UCSD-AML1 (cell line): ENCODE results near the gene SLC12A8.
"Not testable (repeated sequence)": the region's sequence is repeated elsewhere in the genome, so short reads cannot be mapped to it uniquely, and the experiment has no call there.

Experiments used
- DNase-seq: peaks from one replicate; lab custom pipeline; 2025; ENCODE audit not compliant: unreplicated experiment; lab: John Stamatoyannopoulos, UW

Gene SLC12A8

DNA sequence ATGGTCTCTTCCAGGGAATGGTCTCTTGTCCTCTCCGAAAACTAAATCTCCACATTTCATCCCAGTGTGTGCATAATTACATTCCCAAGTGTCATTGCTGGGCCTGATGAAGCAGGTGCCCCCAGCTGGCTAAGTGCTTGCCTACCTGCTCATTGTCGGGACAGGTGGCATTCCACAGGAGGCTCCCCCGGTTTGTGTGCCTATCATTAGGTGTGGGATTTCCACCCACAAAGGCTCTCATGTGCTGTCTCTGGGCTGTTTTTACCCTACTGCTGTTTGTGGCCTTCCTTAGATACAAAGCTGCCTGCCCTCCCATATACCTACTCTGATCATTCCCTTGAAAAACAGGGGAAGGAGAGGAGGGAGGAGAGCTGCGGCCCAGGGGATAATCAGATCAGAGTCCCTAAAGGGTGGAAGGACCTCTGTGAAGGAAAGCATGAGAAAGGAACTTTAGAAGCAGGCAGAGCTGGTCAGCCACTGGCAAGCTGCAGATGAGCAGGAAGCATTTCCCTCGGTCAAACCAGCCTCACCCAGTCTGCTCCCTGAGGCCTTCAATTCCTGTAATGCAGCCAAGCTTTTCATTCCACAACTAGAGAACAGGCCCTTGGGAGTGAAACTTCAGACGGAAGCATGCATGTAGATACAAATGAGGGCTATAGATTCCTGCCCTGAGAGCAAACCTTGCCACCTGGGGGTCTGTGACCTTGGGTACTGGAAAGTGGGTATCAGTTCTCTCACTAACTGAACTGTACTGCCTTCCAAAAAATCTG is 96.1 kb downstream of the SLC12A8 start:
- DNase-seq = no peak

DNA sequence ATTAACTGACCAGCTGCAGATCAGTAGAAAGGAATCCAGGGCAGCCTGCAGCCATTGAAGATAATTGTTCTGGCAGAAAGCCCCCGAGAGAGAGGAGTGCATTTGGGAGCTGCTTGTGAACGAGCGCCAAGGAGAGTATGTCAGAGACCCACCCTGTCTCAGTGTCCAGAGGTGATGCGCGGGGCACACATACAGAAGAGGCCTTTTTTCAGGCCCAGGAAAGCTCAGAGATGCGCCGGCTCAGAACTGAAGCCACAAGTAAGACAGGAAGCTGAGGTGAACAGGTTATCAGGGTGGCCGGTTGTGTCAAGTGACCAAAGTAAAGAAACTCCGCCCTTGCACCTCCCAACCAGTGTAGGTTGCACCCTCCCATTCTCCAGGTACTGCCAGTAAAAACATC is 96.9 kb downstream of the SLC12A8 start:
- DNase-seq = no peak

DNA sequence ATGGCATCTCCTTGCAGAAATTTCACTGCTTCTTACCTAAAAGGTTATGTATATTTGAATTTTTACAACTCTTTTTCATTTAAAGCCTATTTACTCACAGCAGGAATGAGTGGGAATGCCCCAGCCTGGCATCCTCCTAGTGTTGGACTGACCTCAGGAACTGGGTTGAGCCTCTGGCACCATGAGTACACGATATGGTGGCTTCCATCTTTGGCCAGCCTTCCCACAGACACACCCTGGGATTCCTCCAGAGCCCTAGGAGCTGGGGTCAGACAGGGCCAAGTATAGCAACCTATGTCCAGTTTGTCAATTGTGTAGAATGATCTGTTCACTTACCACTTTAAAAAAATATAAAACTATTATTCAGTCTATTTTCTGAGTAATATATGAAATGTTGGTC is 99.6 kb downstream of the SLC12A8 start:
- DNase-seq = no peak

DNA sequence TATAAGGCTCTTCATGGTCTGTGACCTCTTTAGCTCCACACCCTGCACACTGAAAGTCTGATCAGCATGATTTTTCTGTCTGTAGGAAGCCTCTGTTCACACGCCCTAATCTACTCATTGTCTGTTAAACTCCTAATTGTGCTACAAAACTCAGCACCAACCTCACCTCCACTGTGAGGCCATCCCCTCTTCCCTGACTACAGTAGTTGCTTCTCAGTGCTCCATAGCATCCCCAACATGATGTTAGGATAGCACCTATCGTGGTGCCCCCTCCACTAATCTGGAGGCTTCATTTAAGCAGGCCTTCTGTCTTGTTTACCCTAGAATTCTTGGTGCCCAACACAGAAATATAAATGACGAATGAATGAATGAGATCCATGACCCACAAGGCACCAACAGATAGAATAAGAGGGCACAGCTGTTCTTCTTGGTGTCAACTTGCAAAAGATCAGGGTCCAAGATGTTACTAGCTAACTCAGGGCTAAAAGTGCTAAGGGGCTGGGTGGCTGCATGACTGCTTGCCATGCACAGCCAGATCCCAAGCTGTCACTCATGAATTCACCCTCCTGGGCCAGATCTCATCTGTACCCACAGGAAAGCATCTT is 101.6 kb downstream of the SLC12A8 start:
- no peak for DNase-seq

DNA sequence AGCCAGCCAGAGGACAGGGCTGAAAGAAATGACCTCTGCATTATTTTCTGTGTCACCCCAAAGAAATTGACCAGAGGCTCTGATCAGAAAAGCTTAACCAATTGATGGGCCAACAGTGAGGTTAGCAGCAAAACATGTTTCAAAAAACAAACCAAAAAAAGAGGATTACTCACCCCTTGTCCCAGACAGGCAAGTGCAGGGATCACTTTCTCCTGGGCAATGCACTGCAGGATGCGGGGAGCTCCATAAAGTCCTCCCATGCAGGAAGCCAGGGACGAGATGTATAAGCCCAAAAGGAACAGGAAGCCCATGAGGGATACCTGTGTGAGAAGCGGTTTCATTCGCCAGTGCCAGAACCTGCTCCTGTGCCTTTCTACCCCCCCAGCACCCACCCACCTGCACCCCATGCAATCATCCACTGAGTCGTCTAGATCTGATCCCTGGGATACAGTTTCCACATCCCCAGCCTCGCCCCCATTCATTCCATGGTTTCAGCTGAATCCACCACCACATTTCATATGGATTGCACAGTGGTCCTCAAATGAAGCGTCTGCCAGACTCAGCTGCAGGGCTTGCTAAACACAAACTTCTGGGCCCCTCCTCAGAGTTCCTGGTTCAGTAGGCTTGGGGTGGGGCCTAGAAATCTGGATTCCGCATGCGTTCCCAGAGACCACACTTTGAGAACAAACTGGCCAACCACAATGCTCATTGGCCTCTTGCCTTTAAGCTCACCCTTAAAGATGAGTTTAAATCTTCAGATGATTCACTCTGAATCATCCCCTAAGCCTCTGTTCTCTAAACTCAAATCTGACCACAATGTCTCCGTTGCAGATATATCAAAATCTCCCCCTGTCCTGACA is 102.3 kb downstream of the SLC12A8 start:
- DNase-seq = no peak

DNA sequence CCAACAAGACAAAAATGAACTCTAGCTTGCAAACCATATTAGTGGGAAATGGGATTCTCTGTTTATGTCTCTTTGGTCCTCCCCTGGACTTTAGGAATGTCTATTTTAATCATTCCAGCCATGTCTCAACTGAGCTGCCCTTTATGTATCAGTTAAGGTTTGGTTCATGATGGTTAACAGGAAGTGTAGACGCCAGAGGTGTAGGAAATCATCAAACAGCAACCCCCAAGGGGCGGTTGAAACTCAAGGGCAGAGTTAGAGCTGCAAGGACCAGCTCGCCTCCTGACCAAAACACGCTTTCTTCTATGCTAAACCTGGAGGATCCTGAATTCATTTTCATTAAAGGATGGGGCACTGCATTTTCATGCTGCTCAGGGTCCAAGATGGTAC is 103.0 kb downstream of the SLC12A8 start:
- DNase-seq = no peak

DNA sequence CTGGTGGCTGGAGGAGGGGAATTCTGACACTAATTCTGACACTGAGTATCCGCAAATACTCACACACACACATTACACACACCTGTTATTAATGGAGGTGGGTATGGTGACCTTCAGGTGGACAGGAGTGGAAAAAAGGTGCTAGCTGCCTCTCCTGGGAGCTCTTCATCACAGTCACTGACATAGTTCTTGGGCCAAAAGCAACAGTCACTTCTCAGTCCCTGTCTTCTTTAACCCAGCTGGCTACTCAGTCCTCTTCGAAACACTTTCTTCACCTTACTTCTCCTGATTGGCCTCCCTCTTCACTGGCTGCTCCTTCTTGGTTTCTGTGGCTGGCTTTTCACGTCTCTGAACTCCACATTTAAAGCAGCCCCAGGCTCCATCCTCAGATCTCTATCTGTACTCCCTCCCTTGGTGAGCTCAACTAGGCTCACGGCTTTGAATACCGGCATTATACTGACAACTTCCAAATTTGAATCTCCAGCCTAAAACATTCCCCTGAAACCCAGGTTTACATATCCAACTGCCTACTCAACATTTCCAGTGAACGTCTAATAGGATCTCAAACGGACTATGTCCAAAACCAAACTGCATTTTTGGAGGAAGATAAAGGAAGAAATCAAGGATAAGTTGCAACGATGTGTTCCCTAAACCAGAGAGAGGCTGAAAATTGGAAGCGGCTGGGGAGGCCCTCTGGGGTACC is 103.6 kb downstream of the SLC12A8 start:
- no peak for DNase-seq

DNA sequence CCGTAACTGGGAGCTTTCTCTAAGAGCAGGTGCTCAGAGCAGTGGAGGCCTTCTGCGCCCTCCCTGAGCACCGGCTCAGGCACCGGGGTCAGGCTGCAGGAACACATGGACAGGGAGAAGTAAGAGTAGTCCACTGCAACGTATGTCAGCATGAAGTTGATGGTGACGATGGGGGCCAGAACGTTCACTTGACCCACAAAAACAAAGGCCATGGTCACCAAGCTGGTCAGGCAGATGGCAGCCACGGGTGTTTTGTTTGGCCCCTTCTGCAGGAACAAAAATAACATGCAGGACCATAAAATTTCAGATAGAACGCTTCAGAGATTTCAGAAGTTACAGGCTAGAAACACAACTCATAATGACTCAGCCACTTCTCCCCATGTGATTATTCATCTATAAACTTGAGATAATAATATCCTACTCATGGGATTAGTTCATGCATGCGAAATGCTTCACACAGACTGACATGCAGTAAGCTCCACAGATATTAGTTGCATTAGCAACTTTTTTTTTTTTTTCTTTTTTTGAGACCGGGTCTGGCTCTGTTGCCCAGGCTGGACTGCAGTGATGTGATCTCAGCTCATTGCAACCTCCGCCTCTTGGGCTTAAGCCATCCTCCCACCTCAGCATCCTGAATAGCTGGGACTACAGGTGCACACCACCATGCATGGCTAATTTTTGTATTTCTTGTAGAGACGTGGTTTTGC is 104.5 kb downstream of the SLC12A8 start:
- DNase-seq = no peak

DNA sequence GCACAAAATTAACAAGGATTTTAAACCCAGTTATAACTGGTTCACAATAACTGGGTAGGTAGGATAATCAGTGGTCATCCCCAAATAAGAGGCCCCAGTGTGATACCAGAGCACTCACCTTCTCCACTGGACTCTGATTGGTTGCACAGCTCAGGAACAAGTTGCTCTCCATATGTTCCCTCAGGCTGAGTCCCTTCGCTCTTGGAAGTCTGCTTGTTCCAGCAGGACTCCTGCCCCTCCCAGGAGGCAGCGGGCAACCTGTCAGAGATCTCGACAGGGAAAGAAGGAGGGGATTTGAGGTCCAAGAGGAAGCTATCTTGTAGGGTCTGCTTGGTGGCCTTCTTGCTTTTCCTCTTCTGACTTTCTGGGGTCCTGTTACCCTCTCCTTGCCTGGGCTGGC is 105.2 kb downstream of the SLC12A8 start:
- no peak for DNase-seq

DNA sequence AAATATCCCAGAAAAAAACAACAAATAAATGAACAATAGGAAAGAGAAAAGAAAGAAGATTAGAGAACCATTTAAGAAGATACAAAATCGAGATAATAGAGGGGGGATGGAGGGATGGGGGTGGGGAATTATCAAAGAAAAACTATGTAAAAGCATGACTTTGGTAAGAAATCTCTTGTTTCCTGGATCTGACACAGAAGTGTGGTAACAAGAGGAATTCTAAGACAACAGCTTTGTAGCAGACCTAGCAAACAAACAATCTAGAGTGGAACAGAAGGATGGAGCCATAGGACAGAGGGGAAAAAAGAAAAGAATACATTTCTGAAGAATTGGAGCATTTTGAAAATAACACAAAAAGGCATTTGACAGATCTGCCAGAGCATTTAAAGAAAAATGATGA is 107.4 kb downstream of the SLC12A8 start:
- no peak for DNase-seq

DNA sequence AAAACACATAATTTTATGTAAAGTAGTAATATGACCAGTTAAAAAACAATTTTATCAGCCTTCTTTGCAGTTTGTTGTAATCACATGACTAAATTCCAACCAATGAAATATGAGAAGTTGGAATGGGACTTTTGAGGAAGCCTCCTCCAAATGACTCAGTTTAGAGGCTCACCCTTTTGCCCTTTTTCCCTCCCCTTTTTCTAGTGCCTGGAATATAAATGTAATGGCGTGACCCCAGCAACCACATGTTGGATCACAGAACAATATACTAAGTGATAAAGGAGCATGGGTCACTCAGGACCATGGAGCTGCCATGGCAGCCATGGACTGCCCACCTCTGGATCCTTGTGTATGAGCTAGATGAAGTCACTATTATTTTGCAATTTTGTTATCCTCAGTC is 107.9 kb downstream of the SLC12A8 start:
- DNase-seq = no peak

DNA sequence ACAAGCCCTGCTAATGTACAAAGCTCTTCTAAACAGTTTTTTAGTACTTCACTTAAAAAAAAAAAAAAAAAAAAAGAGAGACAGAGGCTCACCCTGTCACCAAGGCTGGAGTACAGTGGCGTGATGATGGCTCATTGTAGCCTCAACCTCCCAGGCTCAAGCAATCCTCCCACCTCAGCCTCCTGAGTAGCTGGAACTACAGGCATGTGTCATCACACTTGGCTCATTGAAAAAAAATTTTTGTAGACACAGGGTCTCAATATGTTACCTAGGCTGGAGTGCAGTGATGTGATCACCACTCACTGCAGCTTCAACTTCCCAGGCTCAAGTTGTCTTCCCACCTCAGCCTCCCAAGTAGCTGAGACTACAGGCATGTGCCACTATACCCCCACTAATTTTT is 109.1 kb downstream of the SLC12A8 start:
- DNase-seq = no peak

DNA sequence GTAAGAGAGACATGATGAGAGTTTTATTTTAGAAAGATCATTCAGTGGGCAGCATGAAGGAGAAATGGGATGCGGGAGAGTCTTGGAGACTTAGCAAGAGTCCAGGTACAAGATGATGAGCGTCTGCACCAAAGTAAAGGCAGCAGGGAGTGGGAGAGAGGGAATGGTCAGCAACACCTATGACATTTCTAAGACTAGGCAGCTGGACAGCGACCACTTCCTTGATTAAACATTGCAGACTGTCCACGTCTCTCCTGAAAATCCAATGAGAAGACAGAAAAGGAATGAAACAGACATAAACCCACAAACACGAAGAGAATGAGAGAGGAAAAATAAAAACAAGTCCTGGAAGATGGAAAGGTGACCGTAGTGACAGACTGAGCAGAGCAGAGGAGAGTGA is 110.1 kb downstream of the SLC12A8 start:
- DNase-seq = no peak

DNA sequence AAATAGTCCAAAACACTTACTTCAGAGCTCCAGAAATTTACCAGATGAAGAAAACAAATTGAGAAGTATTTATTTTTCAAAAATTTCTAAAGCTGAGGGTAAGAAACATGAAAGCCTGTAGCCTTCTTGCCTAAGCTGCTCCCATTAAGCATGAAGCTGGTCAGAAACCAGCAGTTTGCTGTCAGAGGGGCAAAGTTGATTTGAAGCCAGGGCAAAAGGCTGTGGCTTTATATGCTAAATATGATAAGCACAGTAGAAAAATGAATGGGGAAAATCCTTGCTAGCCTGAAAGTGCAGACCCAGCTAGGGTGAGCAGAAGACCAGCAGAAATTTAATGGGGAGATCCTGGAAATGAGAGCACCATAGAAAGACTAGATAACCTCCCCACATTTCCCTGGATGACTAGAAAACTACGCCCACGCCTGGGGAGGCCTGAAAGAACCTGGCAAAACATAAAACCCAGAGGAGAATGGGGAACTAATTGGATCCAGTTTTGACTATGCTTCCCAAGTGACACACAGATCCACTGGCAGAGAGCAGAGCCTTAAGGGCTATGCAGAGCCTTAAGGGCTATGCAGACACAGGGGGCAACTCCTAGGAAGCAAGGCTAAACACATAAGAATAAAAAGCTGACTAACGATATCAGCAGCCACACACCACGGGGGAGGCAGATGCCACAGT is 113.8 kb downstream of the SLC12A8 start:
- no peak for DNase-seq

DNA sequence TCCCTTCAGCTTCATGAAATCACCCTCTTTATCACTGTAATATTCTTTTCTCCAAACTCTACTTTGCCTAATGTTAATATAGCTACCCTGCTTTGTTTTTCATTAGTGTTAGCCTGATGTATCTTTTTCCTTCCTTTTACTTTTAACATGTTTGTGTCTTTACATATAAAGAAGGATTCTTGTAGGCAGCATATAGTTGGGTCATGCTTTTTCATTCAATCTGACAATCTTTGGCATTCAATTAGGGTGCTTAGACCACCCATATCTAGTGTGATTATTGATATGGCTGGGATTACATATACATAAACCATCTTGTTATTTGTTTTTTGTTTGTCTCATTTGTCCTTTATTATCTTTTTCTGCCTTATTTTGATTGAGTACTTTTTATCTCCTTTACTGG is 121.9 kb downstream of the SLC12A8 start:
- DNase-seq = no peak

DNA sequence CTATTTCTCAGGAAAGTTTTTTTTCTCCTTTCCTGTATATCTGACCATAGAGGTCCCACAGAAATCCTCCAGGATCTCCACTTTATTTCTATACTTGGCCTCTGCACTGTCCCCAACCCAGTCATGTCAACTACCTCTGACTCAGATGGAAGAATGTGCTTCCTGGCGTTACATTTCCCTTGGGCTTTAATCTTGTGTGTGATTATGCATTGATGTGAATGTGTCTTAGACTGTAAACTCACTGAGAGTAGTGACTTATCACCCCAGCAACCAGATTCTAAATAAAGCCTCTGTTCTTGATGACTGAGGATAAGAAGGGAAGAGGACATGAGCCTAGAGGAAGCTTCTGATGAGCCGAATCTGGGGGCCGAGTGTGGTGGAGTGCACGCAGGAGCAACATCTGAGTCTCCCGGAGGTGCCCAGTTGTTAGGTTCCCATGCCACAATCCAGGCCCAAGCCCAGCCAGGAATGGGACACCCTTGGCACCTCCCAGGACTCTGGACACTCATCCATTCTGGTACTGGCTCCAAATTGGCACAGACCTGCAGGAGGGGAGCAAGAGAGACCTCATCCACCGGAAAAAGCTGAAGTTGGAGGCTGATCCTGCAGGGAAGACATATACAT is 124.7 kb downstream of the SLC12A8 start:
- no peak for DNase-seq

DNA sequence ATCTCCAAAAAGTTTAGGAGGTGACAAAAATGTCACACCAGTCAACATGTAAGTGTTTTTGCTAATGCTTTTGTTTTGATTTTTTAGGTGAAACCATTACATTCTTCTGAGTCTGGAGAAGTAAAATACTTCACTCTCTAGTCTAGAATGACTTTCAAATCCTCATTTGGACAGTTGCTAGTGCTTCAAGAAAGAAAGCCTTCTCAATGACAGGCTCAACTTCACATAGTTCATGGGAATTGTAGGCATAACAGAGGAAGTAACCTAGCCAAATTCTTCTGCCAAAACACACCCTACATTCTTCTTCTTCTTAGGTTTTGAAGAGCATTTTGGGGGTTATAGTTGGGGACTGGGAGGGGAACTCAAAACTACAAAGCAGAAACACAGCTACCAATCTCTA is 127.4 kb downstream of the SLC12A8 start:
- DNase-seq = no peak

DNA sequence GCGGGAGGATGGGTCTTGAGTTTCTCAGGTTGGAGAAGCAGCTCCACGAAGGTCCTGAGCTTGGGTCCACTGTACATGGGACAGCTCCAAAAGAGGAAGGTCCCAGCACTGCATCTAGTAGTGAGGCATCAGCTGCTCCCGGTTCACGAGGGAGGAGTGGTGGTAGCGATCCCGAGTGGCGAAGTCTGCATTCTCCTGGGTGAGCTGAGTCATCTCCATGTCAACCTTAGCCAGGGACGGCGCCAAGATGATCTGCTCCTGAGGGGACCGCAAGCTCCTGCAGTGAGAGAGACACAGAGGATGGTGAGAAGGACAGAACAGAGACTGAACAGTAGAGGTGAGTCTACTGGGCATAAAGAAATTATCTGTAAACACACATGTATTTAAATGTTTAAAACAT is 128.8 kb downstream of the SLC12A8 start:
- DNase-seq = no peak

DNA sequence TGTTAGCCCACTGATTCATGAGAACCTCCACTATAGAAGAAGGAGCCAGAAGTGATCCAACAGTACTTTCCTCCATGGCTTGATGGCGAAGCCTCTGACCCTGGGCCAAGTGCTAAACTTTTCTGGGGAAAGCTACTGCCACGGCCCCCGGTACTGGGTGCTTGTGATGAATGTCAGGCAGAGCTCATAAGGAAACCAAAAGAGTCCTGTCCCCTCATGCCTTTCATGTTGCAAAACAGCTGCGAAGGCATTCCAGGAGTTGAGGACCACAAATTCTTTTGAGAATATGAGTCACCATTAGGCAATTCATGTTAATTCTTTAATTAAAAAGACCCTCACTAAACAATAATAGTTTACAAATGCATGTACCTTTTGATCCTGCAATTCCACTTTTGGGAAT is 130.2 kb downstream of the SLC12A8 start:
- DNase-seq = not testable (repeated sequence)

DNA sequence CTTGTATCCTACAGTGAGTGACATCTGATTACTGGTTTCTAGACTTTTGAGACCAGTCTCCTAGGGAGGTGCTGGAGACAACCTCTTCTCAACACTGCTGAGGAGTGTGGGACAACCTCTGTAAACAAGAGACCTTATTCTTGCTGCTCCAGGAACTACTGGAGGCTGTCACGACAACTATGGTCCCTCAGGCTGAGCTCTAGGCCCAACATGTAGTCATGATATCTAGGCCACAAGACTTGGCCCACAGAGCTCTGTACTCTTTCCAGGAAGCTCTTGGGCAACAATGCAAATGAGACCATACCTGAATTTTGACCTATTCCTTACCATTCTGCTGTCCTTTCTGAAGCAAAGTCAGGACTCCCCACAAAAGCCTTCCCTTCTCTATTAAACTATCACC is 132.5 kb downstream of the SLC12A8 start:
- DNase-seq = no peak
